Measurements from ENCODE around the gene GALNT16.

The GALNT16 gene

DNA sequence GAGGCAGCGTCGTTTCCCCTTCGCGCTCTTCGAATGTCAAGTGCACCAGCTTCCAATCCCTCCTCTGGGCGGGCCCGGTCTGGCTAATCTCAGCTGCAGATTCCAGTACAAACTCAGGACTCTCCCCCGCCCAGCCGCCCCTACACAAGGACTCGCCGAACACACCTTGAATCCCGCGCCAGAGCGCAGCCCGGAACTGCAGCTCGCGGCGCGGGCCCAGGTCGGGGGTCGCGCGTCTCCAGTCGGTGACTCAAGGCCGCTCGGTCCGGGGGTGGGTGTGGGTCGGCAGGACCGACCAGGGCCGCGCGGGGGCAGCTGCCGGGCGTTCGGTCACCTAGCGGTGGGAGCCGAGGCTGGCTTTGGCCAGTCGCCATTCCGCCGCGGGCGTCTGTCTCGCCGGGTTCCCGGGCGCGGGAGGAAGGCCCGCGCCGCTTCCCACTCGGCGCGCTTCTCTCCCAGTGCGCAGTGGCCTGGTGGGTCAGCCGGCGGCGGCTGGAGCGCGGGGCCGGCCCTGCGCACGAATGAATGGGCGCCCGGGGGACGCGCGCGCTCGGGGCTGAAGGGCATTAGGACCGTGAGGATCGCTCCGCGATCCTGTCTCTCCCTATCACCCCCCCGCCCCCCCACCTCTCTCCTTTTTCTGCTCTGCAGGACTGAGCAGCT is at the start of gene GALNT16:
Gene GALNT16, plus strand, starts transcription at position 632 of the 663 bp plus-strand sequence. CDS start 133 bp downstream, outside the sequence.
- TF ChIP-seq, protein P1, sequence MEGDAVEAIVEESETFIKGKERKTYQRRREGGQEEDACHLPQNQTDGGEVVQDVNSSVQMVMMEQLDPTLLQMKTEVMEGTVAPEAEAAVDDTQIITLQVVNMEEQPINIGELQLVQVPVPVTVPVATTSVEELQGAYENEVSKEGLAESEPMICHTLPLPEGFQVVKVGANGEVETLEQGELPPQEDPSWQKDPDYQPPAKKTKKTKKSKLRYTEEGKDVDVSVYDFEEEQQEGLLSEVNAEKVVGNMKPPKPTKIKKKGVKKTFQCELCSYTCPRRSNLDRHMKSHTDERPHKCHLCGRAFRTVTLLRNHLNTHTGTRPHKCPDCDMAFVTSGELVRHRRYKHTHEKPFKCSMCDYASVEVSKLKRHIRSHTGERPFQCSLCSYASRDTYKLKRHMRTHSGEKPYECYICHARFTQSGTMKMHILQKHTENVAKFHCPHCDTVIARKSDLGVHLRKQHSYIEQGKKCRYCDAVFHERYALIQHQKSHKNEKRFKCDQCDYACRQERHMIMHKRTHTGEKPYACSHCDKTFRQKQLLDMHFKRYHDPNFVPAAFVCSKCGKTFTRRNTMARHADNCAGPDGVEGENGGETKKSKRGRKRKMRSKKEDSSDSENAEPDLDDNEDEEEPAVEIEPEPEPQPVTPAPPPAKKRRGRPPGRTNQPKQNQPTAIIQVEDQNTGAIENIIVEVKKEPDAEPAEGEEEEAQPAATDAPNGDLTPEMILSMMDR (IDR thresholded peaks at IDR 0.05) = no peak

DNA sequence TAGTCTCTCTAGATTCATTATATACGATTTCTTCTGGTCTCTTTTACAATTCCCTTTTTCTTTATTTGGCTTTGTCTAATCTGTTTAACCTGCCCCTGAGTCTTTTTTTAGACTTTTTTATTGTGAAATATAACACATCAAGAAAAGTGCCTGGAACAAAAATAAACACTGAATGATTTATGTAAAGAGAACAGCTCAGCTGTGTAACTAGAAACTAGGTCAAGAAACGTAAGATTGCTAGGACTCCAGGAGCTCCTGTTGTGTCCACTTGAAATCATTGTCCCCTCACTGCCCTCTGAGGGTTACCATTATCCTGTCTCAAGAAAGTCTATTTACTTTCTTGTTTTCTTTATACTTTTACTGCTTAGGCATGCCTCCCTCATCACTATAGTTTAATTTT is 45.6 kb upstream of the GALNT16 start:
- TF ChIP-seq, protein P1 (IDR thresholded peaks at IDR 0.05) = no peak

DNA sequence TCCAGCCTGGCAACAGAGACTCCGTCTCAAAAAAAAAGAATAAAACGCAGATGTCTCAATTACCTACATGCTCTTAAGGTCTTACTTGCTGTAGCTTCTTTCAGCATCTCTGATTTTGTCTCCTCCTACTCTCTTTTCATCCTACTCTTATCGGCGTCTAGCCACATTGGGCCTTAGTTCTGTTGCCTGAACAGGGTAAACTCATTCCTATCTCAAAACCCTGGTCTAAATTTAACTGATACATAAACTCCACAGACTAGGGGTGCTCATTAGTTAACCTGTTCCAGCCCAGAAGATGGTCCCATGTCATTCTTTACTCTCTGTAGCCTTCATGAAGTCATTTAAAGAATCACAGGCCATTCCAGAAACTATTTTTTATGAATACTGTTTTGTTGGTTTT is 35.0 kb upstream of the GALNT16 start:
- TF ChIP-seq, protein P1 (IDR thresholded peaks at IDR 0.05) = no peak

DNA sequence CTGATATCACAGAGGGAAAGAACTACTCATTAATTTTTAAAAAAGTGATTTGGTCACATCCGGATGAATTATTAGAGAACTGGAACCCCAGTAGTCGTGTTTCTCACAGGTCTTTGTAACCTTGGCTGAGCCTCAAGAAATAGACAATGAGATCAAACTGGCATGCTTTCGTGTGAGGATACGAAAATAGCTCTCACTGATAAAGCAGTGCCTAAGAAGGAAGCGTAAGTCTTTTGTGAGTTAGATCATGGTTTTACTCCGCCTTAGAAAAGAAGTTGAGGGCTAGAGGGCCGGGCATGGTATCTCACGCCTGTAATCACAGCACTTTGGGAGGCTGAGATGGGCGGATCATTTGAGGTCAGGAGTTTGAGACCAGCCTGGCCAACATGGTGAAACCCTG is 33.8 kb upstream of the GALNT16 start:
- TF ChIP-seq, protein P1 (IDR thresholded peaks at IDR 0.05) = no peak

- TF ChIP-seq, protein P1 (IDR thresholded peaks at IDR 0.05) = no peak
These were observed 33.2 kb upstream of the GALNT16 start for GRCh38 chr14:69226736-69227135.

DNA sequence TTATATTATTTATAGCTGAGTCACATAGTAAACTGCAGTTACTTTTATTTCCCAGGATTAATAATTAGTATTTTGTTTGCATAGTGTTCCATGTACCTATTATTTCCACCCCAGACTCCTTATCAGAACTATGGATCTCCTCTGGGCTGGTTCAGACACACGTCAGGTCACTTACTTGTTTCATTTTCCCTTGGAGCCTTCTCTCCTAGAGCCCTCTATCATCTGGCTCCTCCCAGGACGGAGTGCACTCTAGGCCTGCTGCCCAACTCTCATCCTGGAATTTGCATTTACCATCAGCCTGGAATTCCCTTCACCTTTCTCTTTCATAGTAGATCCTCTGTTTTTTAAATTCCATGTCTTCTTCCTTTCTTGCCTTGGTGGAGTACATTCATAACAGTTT is 28.5 kb upstream of the GALNT16 start:
- TF ChIP-seq, protein P1 (IDR thresholded peaks at IDR 0.05) = no peak

GRCh38 chr14:69232388-69232787 is 27.6 kb upstream of the GALNT16 start:
- TF ChIP-seq, protein P1 (IDR thresholded peaks at IDR 0.05) = no peak

DNA sequence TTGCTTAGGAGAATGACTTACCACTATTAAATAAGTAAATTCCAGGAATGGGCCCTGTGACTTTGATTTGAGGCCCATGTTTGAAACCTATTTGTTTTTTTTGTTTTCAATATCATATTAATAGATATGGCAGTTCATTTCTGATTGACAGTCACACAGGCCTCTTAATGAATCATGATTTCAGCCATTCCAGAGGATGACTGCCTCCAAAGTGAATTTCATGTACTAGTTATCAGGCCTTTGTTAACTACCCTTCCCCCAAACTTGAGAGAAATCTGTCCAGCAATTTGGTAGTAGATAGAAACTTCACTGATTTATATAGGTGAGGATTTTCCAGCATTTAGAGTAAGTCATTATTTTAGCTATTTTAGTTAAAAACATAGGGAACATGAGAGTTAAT is 25.9 kb upstream of the GALNT16 start:
- TF ChIP-seq, protein P1 (IDR thresholded peaks at IDR 0.05) = no peak
